SJSA1 (cell line): Measurements from ENCODE around the gene GTF2H1. TPM values are rescaled to one million over a fixed set of nuclear protein-coding genes. Genes with fewer than 3 reads are reported as not detected.
A peak's percentile ranks its signal among the peaks of the same experiment; 100 is the strongest.

Experiments used
- DNase-seq, 2 experiments: peaks; one replicate each; pipeline ENCODE4 v3.0.0-alpha.2; 2015 to 2020; ENCODE audit warnings: low spot score in 2 of 2, low read depth in 1 of 2
- H3K27ac ChIP-seq: fragments of 250-450 bp; sonication (Bioruptor Pico); 2 replicates; pipeline ENCODE4 v1.5.1; 2020; ENCODE audit warnings: mild to moderate bottlenecking, moderate library complexity
- H3K27me3 ChIP-seq: fragments of 250-450 bp; sonication (Bioruptor Pico); replicated peaks from 2 replicates; pipeline ENCODE4 v1.5.1; 2020; ENCODE audit warnings: mild to moderate bottlenecking, moderate library complexity
- H3K36me3 ChIP-seq: fragments of 250-450 bp; sonication (Bioruptor Pico); 2 replicates; pipeline ENCODE4 v1.5.1; 2020; ENCODE audit warnings: mild to moderate bottlenecking
- H3K4me1 ChIP-seq: fragments of 250-450 bp; sonication (Bioruptor Pico); replicated peaks from 2 replicates; pipeline ENCODE4 v1.6.1; 2021; ENCODE audit warnings: mild to moderate bottlenecking
- H3K4me3 ChIP-seq: fragments of 250-450 bp; sonication (Bioruptor Pico); 2 replicates; pipeline ENCODE4 v1.5.1; 2020; ENCODE audit warnings: mild to moderate bottlenecking
- H3K9me3 ChIP-seq: fragments of 250-450 bp; sonication (Bioruptor Pico); replicated peaks from 2 replicates; pipeline ENCODE4 v1.5.1; 2020; ENCODE audit warnings: mild to moderate bottlenecking
- total RNA-seq: library from RNA; depleted of rRNA; stranded (reverse); fragments of >200 nt; shearing (Covaris generic); gene quantifications from 2 replicates; pipeline ENCODE4 v1.2.3, GENCODE V29; 2014; rRNA removed

The GTF2H1 gene
- 93.8 and 121 TPM in 2 replicates for total RNA-seq

DNA sequence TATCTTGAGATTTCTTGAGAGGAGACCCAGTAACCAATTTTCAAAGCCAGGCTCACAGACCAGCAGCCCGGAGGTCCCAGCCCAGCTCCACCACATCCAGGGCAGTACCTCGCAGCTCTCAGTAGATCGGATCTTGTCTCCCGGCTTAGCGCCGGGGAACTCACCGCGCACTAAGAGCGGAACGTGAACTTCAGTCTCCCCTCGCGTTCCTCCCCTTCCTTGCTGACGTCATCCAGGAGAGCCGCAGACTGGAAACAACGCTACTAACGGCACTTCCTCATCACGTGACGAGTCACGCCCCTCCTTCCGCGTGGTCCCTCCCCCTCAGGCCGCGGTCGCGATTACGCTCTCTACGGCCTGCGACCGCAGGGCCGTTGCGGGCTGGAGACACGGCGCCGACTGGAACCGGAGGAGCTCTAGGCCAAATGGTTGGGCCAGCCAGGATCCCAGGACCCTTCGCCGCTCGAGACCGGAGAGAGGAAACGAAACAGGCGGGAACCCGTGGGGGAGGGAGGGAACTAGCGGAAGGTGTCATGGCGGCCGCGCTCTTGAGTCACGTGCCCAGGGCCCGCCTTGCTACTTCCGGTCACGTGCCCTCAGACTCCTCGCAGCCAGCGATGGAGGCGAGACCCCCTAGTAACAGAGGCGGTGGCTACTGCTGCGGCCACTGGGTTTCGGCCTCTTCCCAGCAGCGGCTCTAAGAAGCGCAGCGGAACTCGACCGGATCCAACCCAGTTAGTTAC is at the start of gene GTF2H1, which contains the start of gene HPS5:
TSS of gene GTF2H1 (plus strand) at position 599 of the 743 bp plus-strand sequence. CDS start 10,508 bp downstream, outside the sequence.
TSS of gene HPS5 (minus strand) at position 172 of the 743 bp plus-strand sequence. CDS start 4,282 bp downstream, outside the sequence.
- H3K27ac ChIP-seq: peak within 1 kb of the TSS; percentile 99

DNA sequence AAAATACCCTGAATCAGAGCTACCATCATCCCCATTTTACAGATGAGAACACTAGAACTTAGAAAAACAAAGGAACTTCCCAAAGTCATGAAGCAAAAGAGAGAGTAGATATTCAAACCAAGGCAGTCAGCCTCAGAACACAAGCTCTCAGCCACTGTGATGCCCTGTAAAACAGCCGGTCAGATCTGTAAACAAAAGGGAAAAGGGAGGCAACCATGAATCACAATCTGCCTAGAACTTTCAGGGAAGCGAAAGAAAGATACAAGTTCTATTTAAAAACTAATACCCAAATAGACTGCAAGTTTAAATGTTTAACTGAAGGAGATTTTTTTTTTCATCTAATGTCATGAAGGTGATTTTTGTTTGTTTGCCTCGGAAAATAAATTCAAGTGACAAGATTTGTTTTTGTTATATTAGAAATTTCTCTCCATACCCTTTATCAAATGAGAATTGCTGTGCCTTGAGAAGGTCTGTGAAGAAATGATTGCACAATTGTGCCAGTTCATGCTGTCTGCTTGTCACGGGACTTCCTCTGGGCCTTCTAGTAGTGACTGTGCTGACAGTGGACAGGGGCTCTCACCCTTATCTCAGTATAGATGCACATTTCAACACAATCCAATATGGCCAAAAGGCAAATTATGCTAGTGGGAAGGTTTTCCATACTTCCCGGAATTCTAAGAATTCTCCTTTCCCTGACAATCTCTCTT is 44.6 kb upstream of the GTF2H1 start:
- peaks cover 38% of the 10 kb centered on the region for H3K36me3 ChIP-seq
- H3K4me1 ChIP-seq: no peaks in the 10 kb centered on the region
- no peaks in the 10 kb centered on the region for H3K27me3 ChIP-seq
- no peaks in the 10 kb centered on the region for H3K9me3 ChIP-seq
- no peak overlapping the region for H3K4me3 ChIP-seq
- H3K27ac ChIP-seq: no peak overlapping the region
- DNase-seq: no peak

More for the DNA sequence above, at the start of gene GTF2H1, which contains the start of gene HPS5:
- DNase-seq: peak; percentile 99 to 100
- Histone ChIP-seq H3K4me1 (peaks cover 42% of the 10 kb centered on the region), H3K36me3 (peaks cover 46% of the 10 kb centered on the region), H3K4me3 (peak within 1 kb of the TSS; percentile 76), H3K27me3 (no peaks in the 10 kb centered on the region), H3K9me3 (no peaks in the 10 kb centered on the region)

DNA sequence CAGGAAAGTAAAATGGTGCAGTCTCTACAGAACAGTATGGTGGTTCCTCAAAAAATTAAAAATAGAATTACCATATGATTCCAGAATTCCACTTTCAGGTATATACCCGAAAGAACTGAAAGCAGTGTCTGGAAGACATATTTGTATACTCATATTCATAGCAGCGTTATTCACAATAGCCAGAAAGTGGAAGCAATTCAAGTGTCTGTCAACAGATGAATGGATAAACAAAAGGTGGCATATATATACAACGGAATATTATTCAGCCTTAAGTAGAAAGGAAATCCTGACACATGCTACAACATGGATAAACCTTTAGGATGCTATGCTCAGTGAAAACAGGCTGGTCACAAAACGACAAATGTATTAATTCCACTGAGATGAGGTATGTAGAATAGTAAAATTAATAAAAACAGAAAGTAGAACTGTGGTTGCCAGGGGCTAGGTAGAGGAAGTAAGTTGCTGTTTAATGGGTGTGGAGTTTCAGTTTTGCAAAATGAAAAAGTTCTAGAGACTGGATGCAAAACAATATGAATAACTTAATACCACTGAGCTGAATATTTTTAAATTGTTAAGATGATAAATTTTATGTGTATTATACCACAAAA is 41.8 kb upstream of the GTF2H1 start:
- Histone ChIP-seq H3K27ac (no peak overlapping the region), H3K9me3 (no peaks in the 10 kb centered on the region), H3K36me3 (peaks cover 63% of the 10 kb centered on the region), H3K4me3 (no peak overlapping the region), H3K27me3 (no peaks in the 10 kb centered on the region), H3K4me1 (no peaks in the 10 kb centered on the region)
- no peak for DNase-seq

DNA sequence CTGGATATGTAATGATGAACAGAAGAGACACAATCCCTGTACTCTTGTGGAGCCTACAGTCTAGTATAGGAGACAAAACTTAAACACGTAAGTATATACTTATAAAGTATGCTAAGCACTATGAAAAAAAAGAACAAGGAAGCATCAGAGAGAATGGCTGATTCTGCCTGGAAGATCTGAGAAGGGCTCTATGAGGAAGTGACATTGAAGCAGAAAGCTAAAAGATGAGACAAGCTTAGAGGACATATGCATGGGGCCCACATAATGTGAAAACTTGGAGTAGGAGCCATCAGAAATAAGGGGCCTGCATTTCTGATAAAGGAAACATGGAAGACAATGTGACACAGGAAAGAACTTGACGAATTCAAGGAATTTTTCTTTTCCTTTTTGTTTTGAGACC is 39.7 kb upstream of the GTF2H1 start:
- Histone ChIP-seq H3K27ac (no peak overlapping the region), H3K9me3 (no peaks in the 10 kb centered on the region), H3K27me3 (no peaks in the 10 kb centered on the region), H3K36me3 (peaks cover 80% of the 10 kb centered on the region), H3K4me3 (no peak overlapping the region), H3K4me1 (no peaks in the 10 kb centered on the region)
- no peak for DNase-seq

DNA sequence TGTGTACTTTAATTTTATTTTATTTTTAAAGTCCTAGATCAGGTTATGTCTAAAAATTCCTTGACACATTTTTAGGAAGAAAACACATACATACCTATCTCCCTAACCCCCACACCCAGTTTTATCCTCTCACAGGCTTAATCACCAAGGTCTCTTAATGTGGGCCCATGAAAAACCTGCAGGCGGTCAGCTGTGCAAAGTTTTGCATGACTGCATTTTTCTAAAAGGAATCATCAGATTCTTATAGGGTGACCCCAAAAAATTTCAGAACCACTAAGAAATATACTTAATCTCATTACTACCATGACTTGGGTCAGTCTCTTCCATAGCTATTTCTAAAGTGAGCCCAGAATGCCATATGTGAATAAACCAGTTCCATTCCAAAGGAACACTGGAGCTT is 36.5 kb upstream of the GTF2H1 start:
- peaks cover 80% of the 10 kb centered on the region for H3K36me3 ChIP-seq
- no peak for DNase-seq
- H3K4me1 ChIP-seq: no peaks in the 10 kb centered on the region
- H3K27ac ChIP-seq: no peak overlapping the region
- no peaks in the 10 kb centered on the region for H3K9me3 ChIP-seq
- no peak overlapping the region for H3K4me3 ChIP-seq
- no peaks in the 10 kb centered on the region for H3K27me3 ChIP-seq

DNA sequence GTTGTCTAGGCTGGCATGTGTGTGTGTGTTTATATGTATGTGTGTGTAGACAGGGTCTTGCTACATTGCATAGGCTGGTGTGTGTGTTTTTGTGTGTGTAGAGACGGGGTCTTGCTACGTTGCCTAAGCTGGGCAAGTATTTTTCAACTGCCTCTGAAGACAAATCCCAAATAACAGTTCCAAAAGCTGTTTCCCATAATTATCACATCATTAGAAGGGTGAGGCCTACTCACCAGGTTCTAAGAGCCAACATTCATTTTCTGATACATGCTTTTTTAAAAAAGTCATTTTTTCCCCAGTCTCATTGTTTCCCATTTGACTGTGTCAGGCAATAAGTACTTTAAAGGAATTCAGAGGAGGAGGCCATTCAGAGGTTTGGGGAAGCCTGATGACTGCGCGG is 33.5 kb upstream of the GTF2H1 start:
- Histone ChIP-seq H3K36me3 (peaks cover 79% of the 10 kb centered on the region), H3K9me3 (no peaks in the 10 kb centered on the region), H3K4me3 (no peak overlapping the region), H3K4me1 (no peaks in the 10 kb centered on the region), H3K27ac (no peak overlapping the region), H3K27me3 (no peaks in the 10 kb centered on the region)
- DNase-seq: no peak

DNA sequence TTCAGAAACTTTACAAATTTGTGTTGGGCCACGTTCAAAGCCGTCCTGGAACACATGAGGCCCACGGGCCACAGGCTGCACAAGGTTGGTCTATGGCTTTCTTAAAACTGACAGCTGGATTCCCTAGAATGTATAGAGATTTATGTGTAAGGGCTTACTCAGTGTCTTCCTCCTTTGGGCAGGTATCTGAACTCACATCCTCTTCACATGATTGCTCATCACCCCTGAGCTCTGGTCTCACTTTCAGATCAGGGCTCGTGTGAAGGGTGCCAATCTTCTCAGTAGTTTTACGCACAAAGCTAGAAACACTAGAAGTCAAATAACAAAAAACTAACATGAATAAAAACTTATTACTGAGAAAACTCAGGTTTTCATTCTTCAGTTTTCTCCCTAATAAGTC is 27.5 kb upstream of the GTF2H1 start:
- Histone ChIP-seq H3K9me3 (no peaks in the 10 kb centered on the region), H3K4me3 (no peak overlapping the region), H3K27ac (no peak overlapping the region), H3K36me3 (peaks cover 89% of the 10 kb centered on the region), H3K4me1 (no peaks in the 10 kb centered on the region), H3K27me3 (no peaks in the 10 kb centered on the region)
- no peak for DNase-seq

DNA sequence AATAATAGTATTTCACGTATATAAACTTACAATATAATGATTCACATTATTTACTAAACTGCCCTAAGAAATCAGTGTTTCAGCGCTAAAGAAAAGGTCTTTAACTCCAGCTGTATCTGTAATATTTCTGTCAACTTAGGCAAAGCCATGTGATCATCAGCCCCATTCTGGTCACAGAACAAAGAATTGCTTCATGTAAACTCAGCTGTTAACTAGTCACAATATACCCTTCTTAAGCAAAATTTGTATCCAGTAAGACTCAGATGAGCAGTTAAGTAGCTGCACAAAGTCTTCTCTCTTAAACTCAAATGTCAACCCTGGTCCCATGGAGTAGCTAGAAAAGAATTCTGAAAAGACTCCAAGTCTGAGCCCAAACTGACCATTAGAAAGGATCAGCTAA is 27.1 kb upstream of the GTF2H1 start:
- Histone ChIP-seq H3K36me3 (peaks cover 89% of the 10 kb centered on the region), H3K27me3 (no peaks in the 10 kb centered on the region), H3K9me3 (no peaks in the 10 kb centered on the region), H3K27ac (no peak overlapping the region), H3K4me3 (no peak overlapping the region), H3K4me1 (no peaks in the 10 kb centered on the region)
- no peak for DNase-seq

DNA sequence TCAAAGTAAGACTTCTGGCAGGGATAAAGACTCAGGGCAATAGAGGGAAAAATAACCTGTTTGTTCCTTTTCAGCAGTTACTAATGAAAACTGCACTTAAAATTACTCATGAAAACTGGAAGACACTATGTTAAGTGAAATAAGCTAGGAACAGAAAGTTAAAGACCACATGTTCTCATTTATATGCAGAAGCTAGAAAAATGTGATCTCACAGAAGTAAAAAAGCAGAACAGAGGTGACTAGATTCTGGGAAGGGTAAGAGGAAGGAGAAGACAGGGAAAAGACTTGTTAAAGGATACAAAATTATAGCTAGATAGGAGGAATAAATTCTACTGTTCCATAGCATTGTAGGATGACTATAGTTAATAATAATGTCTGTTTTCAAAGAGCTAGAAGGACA is 22.6 kb upstream of the GTF2H1 start:
- no peak for DNase-seq
- Histone ChIP-seq H3K4me3 (no peak overlapping the region), H3K27ac (no peak overlapping the region), H3K27me3 (no peaks in the 10 kb centered on the region), H3K4me1 (no peaks in the 10 kb centered on the region), H3K36me3 (peaks cover 79% of the 10 kb centered on the region), H3K9me3 (no peaks in the 10 kb centered on the region)

DNA sequence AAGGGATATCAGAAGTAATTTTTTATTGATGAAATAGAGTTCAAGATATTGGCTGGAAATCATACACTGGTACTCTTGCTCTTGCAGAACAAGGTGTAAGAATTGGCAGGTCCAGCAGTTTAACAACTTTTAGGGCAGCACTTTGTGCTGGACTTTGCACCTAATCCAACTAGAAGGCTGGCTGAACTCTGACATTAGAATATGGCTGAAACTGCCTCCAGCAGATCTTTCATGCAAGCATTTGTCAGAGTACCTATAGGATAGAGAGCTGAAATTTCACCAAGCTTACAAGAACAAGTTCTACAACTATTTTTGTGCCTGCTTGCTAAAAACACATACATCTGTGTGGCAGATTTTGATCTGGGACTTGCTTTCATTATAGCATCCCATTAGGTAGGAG is 17.6 kb upstream of the GTF2H1 start:
- Histone ChIP-seq H3K4me1 (no peaks in the 10 kb centered on the region), H3K27ac (no peak overlapping the region), H3K4me3 (no peak overlapping the region), H3K9me3 (no peaks in the 10 kb centered on the region), H3K36me3 (peaks cover 72% of the 10 kb centered on the region), H3K27me3 (no peaks in the 10 kb centered on the region)
- DNase-seq: no peak

DNA sequence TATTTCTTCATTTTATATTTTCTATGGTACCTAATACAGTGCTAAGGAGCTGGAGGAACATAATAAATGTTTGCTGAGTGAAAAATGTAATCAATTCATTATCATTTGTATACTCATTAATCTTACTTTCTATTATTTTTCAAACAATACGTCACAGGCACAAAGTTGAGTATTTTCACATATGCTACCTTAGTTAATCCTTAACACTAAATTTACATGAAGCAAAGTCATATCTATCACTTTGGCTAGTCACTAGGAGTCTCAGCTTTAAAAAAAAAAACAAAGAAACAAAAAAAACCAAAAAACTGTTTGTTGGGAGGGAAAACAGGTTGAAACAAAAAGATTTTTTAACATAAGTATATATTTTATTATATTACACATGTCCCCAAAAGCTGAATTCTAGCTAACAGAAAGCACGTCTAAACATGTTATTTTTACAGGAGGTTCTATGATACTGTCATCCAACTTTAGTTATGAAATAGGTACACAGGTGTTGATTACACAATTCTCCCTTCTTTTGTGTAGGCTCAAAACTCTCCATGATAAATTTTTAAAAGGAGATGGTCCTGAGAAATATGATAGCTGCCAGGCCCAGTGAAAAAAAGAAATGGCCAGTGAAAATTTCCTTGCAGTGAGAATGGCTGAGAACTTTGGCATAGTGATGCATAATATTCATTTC is 14.8 kb upstream of the GTF2H1 start:
- peaks cover 11% of the 10 kb centered on the region for H3K4me1 ChIP-seq

DNA sequence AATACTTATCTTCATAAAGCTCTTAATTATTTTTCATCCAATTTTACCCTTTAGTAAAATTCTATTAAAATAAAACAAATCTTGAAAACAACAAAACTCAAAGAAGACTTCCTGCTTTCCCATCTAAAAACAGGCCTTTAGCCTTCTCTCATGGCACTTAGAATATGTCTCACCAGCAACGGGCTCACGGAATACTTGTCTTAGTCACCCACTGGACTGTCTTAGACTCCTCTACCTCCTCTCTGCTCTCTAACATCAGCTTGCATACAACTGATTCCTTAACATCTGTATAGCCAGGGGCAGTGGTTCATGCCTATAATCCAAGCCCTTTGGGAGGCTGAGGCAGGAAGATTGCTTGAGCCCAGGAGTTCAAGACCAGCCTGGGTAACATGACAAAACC is 14.1 kb upstream of the GTF2H1 start:
- Histone ChIP-seq H3K4me3 (no peak overlapping the region), H3K27ac (no peak overlapping the region), H3K36me3 (peaks cover 68% of the 10 kb centered on the region), H3K9me3 (no peaks in the 10 kb centered on the region), H3K27me3 (no peaks in the 10 kb centered on the region), H3K4me1 (peaks cover 18% of the 10 kb centered on the region)
- no peak for DNase-seq

More for the DNA sequence above, 14.8 kb upstream of the GTF2H1 start:
- no peak for DNase-seq
- Histone ChIP-seq H3K9me3 (no peaks in the 10 kb centered on the region), H3K27me3 (no peaks in the 10 kb centered on the region), H3K36me3 (peaks cover 70% of the 10 kb centered on the region), H3K4me3 (no peak overlapping the region), H3K27ac (no peak overlapping the region)

DNA sequence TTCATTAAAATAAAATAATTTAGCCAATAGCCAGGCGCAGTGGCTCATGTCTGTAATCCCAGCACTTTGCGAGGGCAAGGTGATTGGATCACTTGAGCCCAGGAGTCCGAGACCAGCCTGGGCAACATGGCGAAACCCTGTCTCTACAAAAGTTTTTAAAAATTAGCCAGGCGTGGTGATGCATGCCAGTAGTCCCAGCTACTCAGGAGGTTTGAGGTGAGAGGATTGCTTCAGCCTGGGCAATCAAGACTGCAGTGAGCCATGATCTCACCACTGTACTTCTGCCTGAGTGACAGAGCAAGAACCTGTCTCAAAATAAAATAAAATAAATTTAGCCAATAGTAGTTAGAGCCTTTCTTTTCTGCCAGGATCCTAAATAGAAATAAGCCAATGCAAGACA is 12.7 kb upstream of the GTF2H1 start:
- no peaks in the 10 kb centered on the region for H3K9me3 ChIP-seq
- H3K4me1 ChIP-seq: peaks cover 28% of the 10 kb centered on the region
- H3K27ac ChIP-seq: no peak overlapping the region
- H3K36me3 ChIP-seq: peaks cover 60% of the 10 kb centered on the region
- no peaks in the 10 kb centered on the region for H3K27me3 ChIP-seq
- DNase-seq: no peak
- no peak overlapping the region for H3K4me3 ChIP-seq
